Mesendoderm (in vitro differentiated cells): ENCODE results near the gene EEF1AKMT1. TPM values are rescaled to one million over a fixed set of nuclear protein-coding genes. Genes with fewer than 3 reads are reported as not detected.

Source experiments
- DNase-seq: peaks from one replicate; pipeline ENCODE4 v3.0.0; 2013
- H2AK5ac ChIP-seq: 2 replicates; pipeline ENCODE4 v1.6.1; 2013; ENCODE audit warnings: low read length, inconsistent platforms
- H2BK120ac ChIP-seq: 2 replicates; pipeline ENCODE4 v1.6.1; 2013; ENCODE audit warnings: low read depth, mild to moderate bottlenecking, low read length, moderate library complexity, mixed read lengths
- H2BK15ac ChIP-seq: replicated peaks from 2 replicates; pipeline ENCODE4 v1.6.1; 2013; ENCODE audit warnings: low read depth, mild to moderate bottlenecking, moderate library complexity
- H2BK5ac ChIP-seq: 2 replicates; pipeline ENCODE4 v1.6.1; 2013; ENCODE audit warnings: low read length, inconsistent platforms
- H3K18ac ChIP-seq: 2 replicates; pipeline ENCODE4 v1.6.1; 2013; ENCODE audit warnings: mild to moderate bottlenecking, low read length, mixed read lengths
- H3K23ac ChIP-seq: one replicate; pipeline ENCODE4 v1.6.1; 2013; ENCODE audit warnings: low read length
- H3K27ac ChIP-seq: 2 replicates; pipeline ENCODE4 v1.5.1; 2013; ENCODE audit warnings: low read depth, mild to moderate bottlenecking, inconsistent platforms, low read length, moderate library complexity
- H3K27me3 ChIP-seq: 2 replicates; pipeline ENCODE4 v1.6.1; 2013; ENCODE audit warnings: low read length, control low read depth, mild to moderate bottlenecking, inconsistent platforms; ENCODE audit not compliant: insufficient read depth, poor library complexity
- H3K36me3 ChIP-seq: 2 replicates; pipeline ENCODE4 v1.6.1; 2013; ENCODE audit warnings: low read length, inconsistent platforms; ENCODE audit not compliant: control insufficient read depth, insufficient read depth
- H3K4ac ChIP-seq: one replicate; pipeline ENCODE4 v1.6.1; 2013; ENCODE audit warnings: low read depth, mild to moderate bottlenecking, low read length, moderate library complexity
- H3K4me1 ChIP-seq: 2 replicates; pipeline ENCODE4 v1.6.1; 2013; ENCODE audit warnings: low read depth, low read length, inconsistent platforms; ENCODE audit not compliant: control insufficient read depth
- H3K4me2 ChIP-seq: 2 replicates; pipeline ENCODE4 v1.6.1; 2013; ENCODE audit warnings: low read length
- H3K4me3 ChIP-seq: 2 replicates; pipeline ENCODE4 v1.5.1; 2013; ENCODE audit warnings: mild to moderate bottlenecking, low read length
- H3K56ac ChIP-seq: one replicate; pipeline ENCODE4 v1.6.1; 2013; ENCODE audit warnings: low read length
- H3K79me1 ChIP-seq: 2 replicates; pipeline ENCODE4 v1.6.1; 2013; ENCODE audit warnings: low read length, inconsistent platforms
- H3K79me2 ChIP-seq: 2 replicates; pipeline ENCODE4 v1.6.1; 2013; ENCODE audit warnings: mild to moderate bottlenecking, low read length; ENCODE audit not compliant: control insufficient read depth, insufficient read depth
- H3K9ac ChIP-seq: 2 replicates; pipeline ENCODE4 v1.6.1; 2013; ENCODE audit warnings: low read length, inconsistent platforms
- H4K5ac ChIP-seq: one replicate; pipeline ENCODE4 v1.6.1; 2013; ENCODE audit warnings: low read length
- H4K8ac ChIP-seq: one replicate; pipeline ENCODE4 v1.6.1; 2013; ENCODE audit warnings: low read depth, mild to moderate bottlenecking, control low read depth, low read length, moderate library complexity
- WGBS: extraction: QIAGEN DNeasy Blood & Tissue Kit; methylation state at CpG from one replicate; pipeline ENCODE4 v1.1.7; 2013; ENCODE audit warnings: low lambda C conversion rate, missing lambda C conversion rate; ENCODE audit not compliant: insufficient coverage; ENCODE audit errors: extremely low coverage; 5-methylcytosine and 5-hydroxymethylcytosine counted together
- polyA plus RNA-seq, 2 experiments: library from polyadenylated mRNA; stranded (reverse); fragments of 200-250 nt; gene quantifications; one replicate each; pipeline ENCODE4 v1.2.3, GENCODE V29; 2013

The EEF1AKMT1 gene, protein sequence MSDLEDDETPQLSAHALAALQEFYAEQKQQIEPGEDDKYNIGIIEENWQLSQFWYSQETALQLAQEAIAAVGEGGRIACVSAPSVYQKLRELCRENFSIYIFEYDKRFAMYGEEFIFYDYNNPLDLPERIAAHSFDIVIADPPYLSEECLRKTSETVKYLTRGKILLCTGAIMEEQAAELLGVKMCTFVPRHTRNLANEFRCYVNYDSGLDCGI
- polyA plus RNA-seq (2013, experiment 1 of 2): 7.7 TPM
- 7.2 TPM for polyA plus RNA-seq (2013, experiment 2 of 2)

DNA sequence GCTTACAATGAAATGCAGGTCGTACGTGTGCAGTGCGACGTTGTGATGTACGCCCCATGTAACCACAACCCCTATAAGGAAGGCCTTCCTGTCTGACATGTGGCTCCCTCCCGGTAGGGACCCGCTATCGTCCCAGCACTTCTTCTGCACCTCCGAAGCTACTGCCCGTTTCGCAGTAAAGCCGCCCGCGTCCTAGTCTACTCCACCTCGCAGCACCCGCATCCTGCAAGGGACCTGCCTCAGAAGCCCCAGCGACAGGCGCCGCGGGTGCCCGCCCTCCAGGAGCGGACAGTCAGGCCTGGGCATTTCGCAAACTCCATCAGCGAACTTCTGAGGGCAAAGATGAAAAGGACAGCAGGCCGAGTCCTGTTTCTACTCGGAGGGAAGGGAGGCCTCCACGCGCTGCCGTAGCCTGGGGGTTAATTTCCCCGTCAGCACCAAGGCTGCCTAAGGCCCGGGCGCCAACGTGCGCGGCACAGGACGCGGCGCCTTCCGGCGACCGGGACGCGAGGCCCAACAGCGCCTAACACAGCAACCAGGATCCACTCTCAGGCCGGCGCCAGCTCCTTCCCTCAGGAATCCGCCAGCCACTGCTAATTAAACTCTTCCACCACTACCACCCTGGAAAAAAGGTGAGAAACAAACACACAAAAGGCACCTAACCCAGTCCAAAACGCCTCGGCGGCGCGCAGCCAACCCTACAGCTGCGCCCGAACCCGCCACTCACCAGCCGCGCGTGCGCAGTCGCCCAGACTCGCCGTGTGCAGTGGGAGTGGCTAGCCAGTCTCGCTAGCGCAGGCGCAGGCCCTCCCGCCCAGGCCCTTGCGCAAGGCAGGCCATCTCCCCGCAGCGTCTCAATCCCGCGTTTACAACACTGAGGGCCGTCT, at the start of gene EEF1AKMT1:
Gene EEF1AKMT1 (minus strand): TSS at position 768 of the 887 bp plus-strand sequence. CDS start 16,363 bp downstream, outside the sequence.
- H4K8ac ChIP-seq: no peak within 1 kb of the TSS
- H3K27me3 ChIP-seq: no peaks in the 10 kb centered on the region
- H3K36me3 ChIP-seq: no peaks in the 10 kb centered on the region
- H2BK15ac ChIP-seq: no peak within 1 kb of the TSS
- peak within 1 kb of the TSS; percentile 30 for H3K27ac ChIP-seq
- H3K23ac ChIP-seq: no peak within 1 kb of the TSS
- no peak within 1 kb of the TSS for H4K5ac ChIP-seq
- H3K79me2 ChIP-seq: no peaks in the 10 kb centered on the region
- peak within 1 kb of the TSS; percentile 76 for H3K18ac ChIP-seq
- H2BK5ac ChIP-seq: peak within 1 kb of the TSS; percentile 41
- H3K4me1 ChIP-seq: no peaks in the 10 kb centered on the region
- no peak within 1 kb of the TSS for H2AK5ac ChIP-seq
- peak within 1 kb of the TSS; percentile 53 for H3K4me3 ChIP-seq
- H3K4ac ChIP-seq: peak within 1 kb of the TSS; percentile 63
- H3K9ac ChIP-seq: peak within 1 kb of the TSS; percentile 88
- peak within 1 kb of the TSS; percentile 90 for H3K56ac ChIP-seq
- WGBS: no CpG with 5 or more reads among the region's 72 CpGs
- H3K4me2 ChIP-seq: peak within 1 kb of the TSS; percentile 49
- no peak within 1 kb of the TSS for H2BK120ac ChIP-seq
- no peaks in the 10 kb centered on the region for H3K79me1 ChIP-seq
- peak; percentile 96 for DNase-seq

DNA sequence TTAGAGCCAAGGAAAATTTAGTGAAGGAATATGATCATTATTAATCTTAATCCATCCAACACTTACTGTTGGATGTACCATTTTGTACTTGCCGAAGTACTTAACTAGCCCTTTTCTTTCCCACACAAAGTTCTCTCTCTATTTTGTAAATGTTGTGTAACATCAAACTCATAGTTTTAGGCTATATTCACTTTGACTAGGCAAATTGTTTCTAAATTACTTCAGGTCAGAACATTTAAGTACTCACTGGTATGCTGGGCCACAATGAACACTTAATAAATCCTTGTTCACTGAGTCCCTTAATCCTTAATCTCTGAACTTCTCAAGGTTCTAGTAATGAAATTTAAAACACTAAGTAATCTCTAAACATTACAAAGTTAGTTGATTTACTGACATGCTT, 49.3 kb upstream of the EEF1AKMT1 start:
- H3K4me2 ChIP-seq: no peak overlapping the region
- no peak overlapping the region for H3K56ac ChIP-seq
- no peak overlapping the region for H3K4ac ChIP-seq
- DNase-seq: no peak
- WGBS: no CpG with 5 or more reads among the region's 1 CpG
- no peak overlapping the region for H3K9ac ChIP-seq
- H3K79me1 ChIP-seq: no peaks in the 10 kb centered on the region
- H3K79me2 ChIP-seq: no peaks in the 10 kb centered on the region
- no peak overlapping the region for H4K8ac ChIP-seq
- no peak overlapping the region for H4K5ac ChIP-seq
- H3K4me3 ChIP-seq: no peak overlapping the region
- H3K4me1 ChIP-seq: no peaks in the 10 kb centered on the region
- no peak overlapping the region for H3K27ac ChIP-seq
- H3K23ac ChIP-seq: no peak overlapping the region
- no peak overlapping the region for H2BK5ac ChIP-seq
- no peak overlapping the region for H2BK15ac ChIP-seq
- H2AK5ac ChIP-seq: no peak overlapping the region
- no peaks in the 10 kb centered on the region for H3K36me3 ChIP-seq
- H2BK120ac ChIP-seq: no peak overlapping the region
- H3K27me3 ChIP-seq: no peaks in the 10 kb centered on the region
- H3K18ac ChIP-seq: no peak overlapping the region

DNA sequence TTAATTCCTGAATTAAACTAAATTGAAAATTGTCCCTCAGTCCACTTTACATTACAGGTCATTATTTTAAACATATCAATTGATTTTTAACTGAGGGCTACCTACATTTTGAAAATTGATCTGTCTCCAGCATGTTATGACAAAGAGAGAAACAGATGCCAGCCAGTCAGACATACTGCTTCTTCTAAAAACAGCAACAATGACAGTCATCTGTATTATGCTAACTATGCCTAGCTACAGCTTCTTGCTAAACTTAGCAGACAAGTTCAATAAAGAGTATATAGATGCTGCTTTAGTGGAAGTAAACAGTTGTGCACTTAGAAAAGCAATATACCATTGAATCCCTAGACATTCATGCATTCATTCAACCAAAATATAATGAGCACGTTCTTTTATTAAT, 48.6 kb upstream of the EEF1AKMT1 start:
- no peak overlapping the region for H3K27ac ChIP-seq
- H3K4me3 ChIP-seq: no peak overlapping the region
- no peak overlapping the region for H4K5ac ChIP-seq
- no peak overlapping the region for H3K4ac ChIP-seq
- H3K56ac ChIP-seq: no peak overlapping the region
- H3K23ac ChIP-seq: no peak overlapping the region
- no peak for DNase-seq
- H3K4me1 ChIP-seq: no peaks in the 10 kb centered on the region
- H2BK5ac ChIP-seq: no peak overlapping the region
- no peaks in the 10 kb centered on the region for H3K79me1 ChIP-seq
- H2AK5ac ChIP-seq: no peak overlapping the region
- H2BK120ac ChIP-seq: no peak overlapping the region
- no peak overlapping the region for H4K8ac ChIP-seq
- H3K18ac ChIP-seq: no peak overlapping the region
- H3K4me2 ChIP-seq: no peak overlapping the region
- WGBS: no CpG with 5 or more reads among the region's 1 CpG
- H3K79me2 ChIP-seq: no peaks in the 10 kb centered on the region
- no peak overlapping the region for H3K9ac ChIP-seq
- H2BK15ac ChIP-seq: no peak overlapping the region
- no peaks in the 10 kb centered on the region for H3K36me3 ChIP-seq
- H3K27me3 ChIP-seq: no peaks in the 10 kb centered on the region

DNA sequence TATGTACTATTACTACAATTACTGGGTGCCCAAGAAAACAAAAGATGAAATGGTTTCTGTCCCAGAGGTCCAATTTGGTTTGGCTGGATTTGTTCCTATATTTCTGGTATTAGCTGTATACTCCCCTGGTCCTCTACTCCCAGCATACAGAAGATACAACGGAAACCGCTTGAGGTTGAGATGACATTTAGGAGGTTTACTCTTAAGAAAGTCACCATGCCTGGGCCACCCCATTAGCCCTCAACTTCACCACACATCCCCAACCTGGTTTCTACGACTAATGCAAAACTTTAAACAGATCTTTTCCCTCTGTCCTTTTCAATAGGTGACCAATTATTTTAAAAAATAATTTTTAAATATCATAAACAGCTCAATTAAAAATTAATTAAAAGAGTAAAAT, 46.0 kb upstream of the EEF1AKMT1 start:
- no peak overlapping the region for H3K27ac ChIP-seq
- H3K9ac ChIP-seq: no peak overlapping the region
- H4K8ac ChIP-seq: no peak overlapping the region
- peaks cover 3% of the 10 kb centered on the region for H3K79me1 ChIP-seq
- WGBS: no CpG with 5 or more reads among the region's 3 CpGs
- no peak overlapping the region for H2BK120ac ChIP-seq
- H2BK15ac ChIP-seq: no peak overlapping the region
- no peak overlapping the region for H3K23ac ChIP-seq
- no peak overlapping the region for H3K18ac ChIP-seq
- H3K4me3 ChIP-seq: no peak overlapping the region
- H3K4me1 ChIP-seq: no peaks in the 10 kb centered on the region
- no peak overlapping the region for H2BK5ac ChIP-seq
- H3K36me3 ChIP-seq: no peaks in the 10 kb centered on the region
- H3K4me2 ChIP-seq: no peak overlapping the region
- no peak overlapping the region for H2AK5ac ChIP-seq
- no peaks in the 10 kb centered on the region for H3K79me2 ChIP-seq
- no peak overlapping the region for H3K56ac ChIP-seq
- H4K5ac ChIP-seq: no peak overlapping the region
- no peak overlapping the region for H3K4ac ChIP-seq
- DNase-seq: no peak
- H3K27me3 ChIP-seq: no peaks in the 10 kb centered on the region

DNA sequence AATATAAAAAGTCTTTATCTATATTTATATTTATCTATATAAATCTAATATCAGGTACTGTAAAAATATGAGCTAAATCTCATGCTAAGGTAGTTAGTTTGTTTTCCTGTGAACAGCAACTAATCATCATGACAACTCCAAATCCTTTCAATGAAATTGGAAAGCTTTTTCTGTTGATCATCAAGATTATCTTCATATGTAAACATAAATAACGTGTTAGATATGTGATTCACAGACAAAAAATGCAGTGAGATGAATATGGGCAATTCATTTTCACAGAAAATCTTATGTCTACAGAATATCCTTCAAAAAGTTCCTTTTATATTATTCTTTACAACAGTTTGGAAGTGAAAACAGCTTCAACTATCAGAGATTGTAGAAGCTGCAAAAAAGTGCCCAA, 41.7 kb upstream of the EEF1AKMT1 start:
- H2AK5ac ChIP-seq: no peak overlapping the region
- no peaks in the 10 kb centered on the region for H3K27me3 ChIP-seq
- no peaks in the 10 kb centered on the region for H3K36me3 ChIP-seq
- H3K18ac ChIP-seq: no peak overlapping the region
- H2BK120ac ChIP-seq: no peak overlapping the region
- WGBS: no CpG with 5 or more reads among the region's 1 CpG
- H3K4ac ChIP-seq: no peak overlapping the region
- H3K27ac ChIP-seq: no peak overlapping the region
- no peaks in the 10 kb centered on the region for H3K4me1 ChIP-seq
- H3K56ac ChIP-seq: no peak overlapping the region
- H3K79me2 ChIP-seq: no peaks in the 10 kb centered on the region
- H3K23ac ChIP-seq: no peak overlapping the region
- no peak overlapping the region for H4K8ac ChIP-seq
- H3K4me2 ChIP-seq: no peak overlapping the region
- no peak overlapping the region for H4K5ac ChIP-seq
- no peak overlapping the region for H2BK15ac ChIP-seq
- H3K79me1 ChIP-seq: peaks cover 6% of the 10 kb centered on the region
- DNase-seq: no peak
- H3K4me3 ChIP-seq: no peak overlapping the region
- H2BK5ac ChIP-seq: no peak overlapping the region
- H3K9ac ChIP-seq: no peak overlapping the region
